ENCODE measurements around the gene MAN2C1.

The MAN2C1 gene

DNA sequence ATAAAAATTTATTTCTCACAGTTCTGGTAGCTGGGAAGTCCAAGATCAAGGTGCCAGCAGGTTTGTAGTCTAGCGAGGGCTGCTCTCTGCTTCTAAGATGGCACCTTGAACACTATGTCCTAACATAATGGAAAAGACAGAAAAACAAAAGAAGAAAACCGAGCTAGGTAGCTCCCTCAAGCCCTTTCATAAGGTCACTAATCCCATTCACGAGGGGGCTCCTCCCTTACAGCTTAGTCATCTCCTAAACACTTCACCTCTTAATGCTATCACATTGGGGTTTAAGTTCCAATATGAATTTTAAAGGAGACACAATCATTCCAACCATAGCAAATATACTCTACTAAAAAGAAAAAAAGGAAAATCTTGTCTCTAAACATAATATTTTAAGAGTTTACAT lies 62.2 kb downstream of the MAN2C1 start:
- Histone ChIP-seq H3K4me3 (ENCODE audit: low read length) (no peak overlapping the region), H3K27ac (ENCODE audit: low read length) (no peak overlapping the region), H3K36me3 (ENCODE audit: control insufficient read depth, insufficient read depth, low read length) (no peaks in the 10 kb centered on the region), H3K4me1 (ENCODE audit: control insufficient read depth, insufficient read depth, low read length) (no peaks in the 10 kb centered on the region), H3K9me3 (ENCODE audit: control insufficient read depth, insufficient read depth, low read length) (no peaks in the 10 kb centered on the region), H3K27me3 (ENCODE audit: control insufficient read depth, insufficient read depth, low read length) (no peaks in the 10 kb centered on the region)
- DNase-seq (ENCODE audit: low read depth, low spot score) = no peak
- WGBS (ENCODE audit: insufficient coverage, insufficient read length) = no CpG with 5 or more reads among the region's 3 CpGs

Data from iPS DF 6.9 (cell line).